Uterus (tissue), 4 donors: ENCODE measurements around the gene ATMIN. TPM values are rescaled to one million over a fixed set of nuclear protein-coding genes. Genes with fewer than 3 reads are reported as not detected.

Source experiments
- DNase-seq, 2 donors: peaks; one replicate each; pipeline ENCODE4 v3.0.0-alpha.2; 2019 to 2020
- H3K27ac ChIP-seq, 2 donors: fragments of 200-600 bp; sonication (generic); 1 replicate in 1 of 2; 2 replicates in 1 of 2; pipeline ENCODE4 v1.5.1; 2016 to 2018
- H3K27me3 ChIP-seq, 2 donors: fragments of 200-600 bp; sonication (generic); one replicate each; pipeline ENCODE4 v1.5.1; 2018 to 2019; ENCODE audit warnings: control low read depth in 1 of 2
- H3K36me3 ChIP-seq, 2 donors: fragments of 200-600 bp; sonication (generic); one replicate each; pipeline ENCODE4 v1.5.1; 2019; ENCODE audit warnings: control low read depth in 1 of 2
- H3K4me1 ChIP-seq, 2 donors: fragments of 200-600 bp; sonication (generic); one replicate each; pipeline ENCODE4 v1.5.1; 2018 to 2019; ENCODE audit warnings: control low read depth in 1 of 2
- H3K4me3 ChIP-seq, 2 donors: fragments of 200-600 bp; sonication (generic); 1 replicate in 1 of 2; 2 replicates in 1 of 2; pipeline ENCODE4 v1.5.1; 2018 to 2019; ENCODE audit warnings: mild to moderate bottlenecking in 1 of 2
- H3K9me3 ChIP-seq, 2 donors: fragments of 200-600 bp; sonication (generic); one replicate each; pipeline ENCODE4 v1.5.1; 2019; ENCODE audit warnings: control low read depth in 1 of 2
- POLR2A ChIP-seq, 2 donors: fragments of 450-650 bp; IDR thresholded peaks; one replicate each; pipeline ENCODE4 v1.6.1; 2016; ENCODE audit warnings: antibody characterized with exemption in 2 of 2, mild to moderate bottlenecking in 1 of 2, moderate library complexity in 1 of 2
- intact Hi-C: fragments of 100-400 bp; cut with DNase I; formaldehyde crosslinking; loops from one replicate; pipeline ENCODE4 v1.15.1; 2023; ENCODE audit warnings: low total_unique reads
- total RNA-seq, 4 donors: library from RNA; depleted of rRNA in 3 of 4; stranded (reverse); fragments of >200 nt in 3 of 4; gene quantifications; one replicate each; pipeline versions ENCODE4 v1.1.0 to v1.2.4, GENCODE V29; 2014 to 2023
- TF ChIP-seq, protein P1 (sequence below), 4 experiments: fragments of 200-600 bp in 2 of 4; fragments of 450-650 bp in 2 of 4; sonication (generic) in 2 of 4; IDR thresholded peaks; one replicate each; pipeline ENCODE4 v1.5.1; 2016 to 2019; ENCODE audit warnings: antibody characterized with exemption in 4 of 4, mild to moderate bottlenecking in 2 of 4, moderate library complexity in 1 of 4
- donor health status: DM: yes; HTN: yes; CAD: no.

Gene ATMIN
- total RNA-seq, 4 donors from 2014 or later, result 17.2 to 51.8 (median 29.8) TPM

DNA sequence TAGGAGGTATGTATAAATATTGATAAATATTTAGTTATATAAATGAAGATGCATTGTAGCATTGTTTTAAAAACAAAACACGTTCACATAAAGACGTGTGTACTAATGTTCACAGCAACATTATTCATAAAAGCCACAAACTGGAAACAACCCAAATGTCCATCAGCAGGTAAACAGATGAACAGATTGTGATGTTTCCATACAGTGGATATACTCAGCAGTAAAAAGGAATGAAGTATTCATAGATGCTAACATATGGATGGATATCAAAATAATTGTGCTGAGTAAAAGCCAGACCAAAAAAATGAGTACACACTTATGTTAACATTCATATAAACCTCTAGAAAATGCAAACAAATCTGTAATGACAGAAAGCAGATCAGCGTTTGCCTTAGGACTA is 22.7 kb upstream of the ATMIN start:
- no peak for TF ChIP-seq POLR2A (IDR thresholded peaks at IDR 0.05)
- TF ChIP-seq, protein P1, sequence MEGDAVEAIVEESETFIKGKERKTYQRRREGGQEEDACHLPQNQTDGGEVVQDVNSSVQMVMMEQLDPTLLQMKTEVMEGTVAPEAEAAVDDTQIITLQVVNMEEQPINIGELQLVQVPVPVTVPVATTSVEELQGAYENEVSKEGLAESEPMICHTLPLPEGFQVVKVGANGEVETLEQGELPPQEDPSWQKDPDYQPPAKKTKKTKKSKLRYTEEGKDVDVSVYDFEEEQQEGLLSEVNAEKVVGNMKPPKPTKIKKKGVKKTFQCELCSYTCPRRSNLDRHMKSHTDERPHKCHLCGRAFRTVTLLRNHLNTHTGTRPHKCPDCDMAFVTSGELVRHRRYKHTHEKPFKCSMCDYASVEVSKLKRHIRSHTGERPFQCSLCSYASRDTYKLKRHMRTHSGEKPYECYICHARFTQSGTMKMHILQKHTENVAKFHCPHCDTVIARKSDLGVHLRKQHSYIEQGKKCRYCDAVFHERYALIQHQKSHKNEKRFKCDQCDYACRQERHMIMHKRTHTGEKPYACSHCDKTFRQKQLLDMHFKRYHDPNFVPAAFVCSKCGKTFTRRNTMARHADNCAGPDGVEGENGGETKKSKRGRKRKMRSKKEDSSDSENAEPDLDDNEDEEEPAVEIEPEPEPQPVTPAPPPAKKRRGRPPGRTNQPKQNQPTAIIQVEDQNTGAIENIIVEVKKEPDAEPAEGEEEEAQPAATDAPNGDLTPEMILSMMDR (IDR thresholded peaks at IDR 0.05), result no peak
- no peaks in the 10 kb centered on the region for H3K27me3 ChIP-seq
- intact Hi-C loops, result no loop called here
- H3K4me1 ChIP-seq, result no peaks in the 10 kb centered on the region
- no peaks in the 10 kb centered on the region for H3K36me3 ChIP-seq
- no peak overlapping the region for H3K27ac ChIP-seq
- DNase-seq, result no peak
- H3K9me3 ChIP-seq, result no peaks in the 10 kb centered on the region
- no peak overlapping the region for H3K4me3 ChIP-seq

DNA sequence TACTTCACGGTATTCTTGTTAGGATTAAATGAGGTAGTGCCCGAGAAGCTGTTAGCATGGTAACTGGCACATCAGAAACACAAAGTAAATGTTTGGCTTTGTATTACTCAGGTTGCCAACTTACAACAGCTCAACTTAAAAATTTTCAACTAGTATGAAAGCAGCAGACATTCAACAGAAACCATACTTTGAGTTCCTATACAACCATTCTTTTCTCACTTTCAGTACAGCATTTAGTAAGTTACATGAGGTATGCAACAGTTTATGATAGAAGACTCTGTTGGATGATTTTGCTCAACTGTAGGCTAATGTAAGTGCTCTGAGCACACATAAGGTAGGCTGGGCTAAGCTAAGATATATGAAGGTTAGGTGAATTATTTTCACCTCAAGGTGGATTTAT is 21.0 kb upstream of the ATMIN start:
- DNase-seq, result no peak
- Histone ChIP-seq H3K9me3 (no peaks in the 10 kb centered on the region), H3K27me3 (no peaks in the 10 kb centered on the region), H3K36me3 (no peaks in the 10 kb centered on the region), H3K4me3 (no peak overlapping the region), H3K27ac (no peak overlapping the region), H3K4me1 (no peaks in the 10 kb centered on the region)
- no peak for TF ChIP-seq POLR2A (IDR thresholded peaks at IDR 0.05)
- TF ChIP-seq, protein P1 (IDR thresholded peaks at IDR 0.05), result no peak
- intact Hi-C loops, result no loop called here

DNA sequence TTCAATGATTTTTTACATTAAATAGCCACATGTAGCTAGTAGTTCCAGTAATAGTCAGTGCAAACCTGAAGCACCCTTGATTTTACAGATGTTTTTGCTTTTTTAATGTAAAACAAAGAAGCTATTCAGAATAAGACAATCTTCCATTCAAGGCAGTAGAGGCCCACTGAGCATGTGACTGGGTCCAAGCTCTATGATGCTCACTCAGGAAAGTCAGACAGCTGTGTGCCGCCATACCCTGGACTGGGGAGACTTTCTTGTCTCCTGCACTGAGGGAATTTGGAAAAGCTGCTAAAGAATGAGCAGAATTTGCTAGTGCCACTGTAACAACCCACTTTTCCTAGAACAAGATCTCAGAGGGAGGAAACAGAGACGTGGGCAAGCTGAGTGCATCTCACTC is 17.1 kb upstream of the ATMIN start:
- no peak for TF ChIP-seq POLR2A (IDR thresholded peaks at IDR 0.05)
- TF ChIP-seq, protein P1 (IDR thresholded peaks at IDR 0.05), result no peak
- Histone ChIP-seq H3K36me3 (no peaks in the 10 kb centered on the region), H3K4me1 (no peaks in the 10 kb centered on the region), H3K4me3 (no peak overlapping the region), H3K27ac (no peak overlapping the region), H3K9me3 (no peaks in the 10 kb centered on the region), H3K27me3 (no peaks in the 10 kb centered on the region)
- no peak for DNase-seq
- intact Hi-C loops, result no loop called here

DNA sequence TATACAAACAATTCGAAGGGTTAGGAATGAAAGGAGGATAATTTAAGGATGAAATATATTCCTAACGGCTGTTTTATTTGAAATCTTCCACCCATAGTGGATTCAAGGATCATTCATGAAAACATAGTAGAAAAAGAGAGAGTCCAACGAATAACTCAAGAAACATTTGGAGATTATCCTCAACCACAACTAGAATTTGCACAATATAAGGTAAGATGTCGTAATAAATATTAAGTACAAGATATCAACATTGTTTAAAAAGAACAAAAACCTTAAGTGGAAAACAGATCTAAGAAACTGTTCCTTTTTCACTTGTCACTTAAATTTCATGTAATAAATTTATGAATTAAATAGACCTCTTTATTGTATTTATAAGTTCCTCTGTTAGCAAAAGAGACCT is 9.2 kb upstream of the ATMIN start:
- no peaks in the 10 kb centered on the region for H3K36me3 ChIP-seq
- no peaks in the 10 kb centered on the region for H3K27me3 ChIP-seq
- H3K27ac ChIP-seq, result no peak overlapping the region
- no peaks in the 10 kb centered on the region for H3K4me1 ChIP-seq
- H3K4me3 ChIP-seq, result no peak overlapping the region
- no peak for DNase-seq
- TF ChIP-seq, protein P1 (IDR thresholded peaks at IDR 0.05), result no peak
- no peak for TF ChIP-seq POLR2A (IDR thresholded peaks at IDR 0.05)
- H3K9me3 ChIP-seq, result no peaks in the 10 kb centered on the region
- intact Hi-C loops, result no loop called here

DNA sequence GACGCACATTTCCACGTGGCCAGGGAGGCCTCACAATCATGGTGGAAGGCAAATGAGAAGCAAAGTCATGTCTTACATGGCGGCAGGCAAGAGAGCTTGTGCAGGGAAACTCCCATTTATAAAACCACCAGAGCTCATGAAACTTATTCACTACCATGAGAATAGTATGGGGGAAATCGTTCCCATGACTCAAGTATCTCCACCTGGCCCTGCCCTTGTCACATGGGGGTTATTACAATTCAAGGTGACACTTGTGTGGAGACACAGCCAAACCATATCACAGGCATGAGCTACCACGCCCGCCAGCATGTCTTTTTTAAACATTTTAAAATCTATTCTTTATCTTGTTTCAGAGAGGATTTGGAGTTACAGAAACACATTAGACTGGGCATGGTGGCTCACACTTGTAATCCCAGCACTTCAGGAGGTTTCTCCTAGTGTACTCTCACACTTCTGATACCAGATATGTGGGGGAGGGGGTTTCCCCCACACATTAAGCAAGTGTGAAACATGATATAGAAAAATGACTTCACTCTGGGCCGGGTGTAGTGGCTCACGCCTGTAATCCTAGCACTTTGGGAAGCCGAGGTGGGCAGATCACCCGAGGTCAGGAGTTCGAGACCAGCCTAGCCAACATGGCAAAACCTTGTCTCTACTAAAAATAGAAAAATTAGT is 5.6 kb upstream of the ATMIN start:
- no peak for TF ChIP-seq POLR2A (IDR thresholded peaks at IDR 0.05)
- TF ChIP-seq, protein P1 (IDR thresholded peaks at IDR 0.05), result no peak
- H3K4me3 ChIP-seq, result no peak overlapping the region
- intact Hi-C loops, result no loop called here
- H3K9me3 ChIP-seq, result no peaks in the 10 kb centered on the region
- no peaks in the 10 kb centered on the region for H3K4me1 ChIP-seq
- no peaks in the 10 kb centered on the region for H3K27me3 ChIP-seq
- no peaks in the 10 kb centered on the region for H3K36me3 ChIP-seq
- no peak for DNase-seq
- H3K27ac ChIP-seq, result no peak overlapping the region
